ENCODE data around the gene HMGCLL1.

Gene HMGCLL1

GRCh38 chr6:55530931-55531330 lies 48.1 kb downstream of the HMGCLL1 start:
- no peak for DNase-seq

GRCh38 chr6:55528624-55529023 lies 50.4 kb downstream of the HMGCLL1 start:
- DNase-seq = peak in 1 of 2 experiments; percentile 9

GRCh38 chr6:55524441-55524840 lies 54.6 kb downstream of the HMGCLL1 start:
- DNase-seq = no peak

GRCh38 chr6:55518529-55519060 lies 60.4 kb downstream of the HMGCLL1 start:
- DNase-seq = no peak

- no peak for DNase-seq
Observed at GRCh38 chr6:55516736-55517135, 62.3 kb downstream of the HMGCLL1 start.

- no peak for DNase-seq
Observed at GRCh38 chr6:55512904-55513303, 66.1 kb downstream of the HMGCLL1 start.

GRCh38 chr6:55511122-55511800 lies 67.7 kb downstream of the HMGCLL1 start:
- no peak for DNase-seq

- no peak for DNase-seq
Observed at GRCh38 chr6:55499591-55499990, 79.4 kb downstream of the HMGCLL1 start.

- DNase-seq = no peak
Observed at GRCh38 chr6:55497694-55498093, 81.3 kb downstream of the HMGCLL1 start.

- DNase-seq = no peak
Observed at GRCh38 chr6:55496201-55496600, 82.8 kb downstream of the HMGCLL1 start.

GRCh38 chr6:55495277-55495676 lies 83.7 kb downstream of the HMGCLL1 start:
- no peak for DNase-seq

- DNase-seq = no peak
Observed at GRCh38 chr6:55494411-55494810, 84.6 kb downstream of the HMGCLL1 start.

GRCh38 chr6:55492259-55492658 lies 86.7 kb downstream of the HMGCLL1 start:
- DNase-seq = no peak

GRCh38 chr6:55490871-55491270 lies 88.1 kb downstream of the HMGCLL1 start:
- DNase-seq = no peak

- DNase-seq = no peak
Observed at GRCh38 chr6:55474382-55474781, 104.6 kb downstream of the HMGCLL1 start.

- no peak for DNase-seq
Observed at GRCh38 chr6:55473722-55474121, 105.3 kb downstream of the HMGCLL1 start.

- no peak for DNase-seq
Observed at GRCh38 chr6:55469951-55470366, 109.0 kb downstream of the HMGCLL1 start.

GRCh38 chr6:55456016-55456415 lies 123.0 kb downstream of the HMGCLL1 start:
- no peak for DNase-seq

- no peak for DNase-seq
Observed at GRCh38 chr6:55450005-55450404, 129.0 kb downstream of the HMGCLL1 start.

GRCh38 chr6:55449225-55449624 lies 129.8 kb downstream of the HMGCLL1 start:
- DNase-seq = peak in 1 of 2 experiments; percentile 4

- no peak for DNase-seq
Observed at GRCh38 chr6:55448451-55448850, 130.5 kb downstream of the HMGCLL1 start.

- no peak for DNase-seq
Observed at GRCh38 chr6:55447891-55448290, 131.1 kb downstream of the HMGCLL1 start.

GRCh38 chr6:55445648-55446204 lies 133.3 kb downstream of the HMGCLL1 start:
- peak in 1 of 2 experiments; percentile 17 for DNase-seq

Data from SW 1271 (cell line).